GM12872 (cell line): ENCODE measurements around the gene PTPRS.

Source experiments
- CTCF ChIP-seq: IDR thresholded peaks from 3 replicates; pipeline ENCODE4 v1.5.1; 2011; ENCODE audit warnings: low read depth, mild to moderate bottlenecking, low read length, moderate library complexity; ENCODE audit not compliant: insufficient read depth

The PTPRS gene

DNA sequence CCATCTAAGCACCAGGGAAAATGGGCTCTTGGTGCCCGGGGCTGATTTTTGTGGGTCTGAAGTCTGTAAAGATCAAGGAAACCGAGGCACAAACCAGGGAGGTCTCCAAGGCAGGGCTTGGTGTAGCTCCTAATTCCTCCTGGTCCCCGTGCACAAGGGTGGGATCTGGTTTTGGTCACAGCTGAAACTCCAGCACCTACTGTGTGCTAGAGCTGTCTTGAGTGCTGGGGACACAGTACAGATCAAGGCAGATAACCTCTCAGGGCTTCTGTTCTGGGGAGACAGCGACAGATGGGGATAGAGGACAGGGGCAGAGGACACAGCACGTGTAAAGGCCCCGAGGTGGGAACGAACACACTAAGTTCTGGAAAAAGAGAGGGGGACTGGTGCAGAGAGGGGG, 37.4 kb downstream of the PTPRS start:
- TF ChIP-seq CTCF: no peak

DNA sequence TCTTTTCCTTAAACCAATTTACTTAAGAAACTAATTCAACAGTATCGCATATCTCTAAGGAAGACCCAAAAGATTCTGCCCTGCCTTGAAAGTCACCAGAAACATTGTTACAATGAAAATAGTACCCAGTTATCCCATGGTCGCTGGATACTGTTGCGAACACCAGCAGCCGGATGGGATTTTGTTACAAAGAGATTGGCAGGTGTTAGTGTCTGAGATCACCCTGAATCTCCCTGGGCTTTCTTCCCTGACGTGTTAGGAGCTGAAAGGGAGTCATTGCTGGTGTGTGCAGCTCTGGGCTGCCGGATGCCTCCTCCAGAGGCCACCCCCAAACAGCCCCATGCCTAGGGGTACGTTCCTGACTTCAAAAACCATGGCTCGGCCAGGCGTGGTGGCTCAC, 38.2 kb downstream of the PTPRS start:
- no peak for TF ChIP-seq CTCF

GRCh38 chr19:5299137-5299536, 41.5 kb downstream of the PTPRS start:
- TF ChIP-seq CTCF: no peak

DNA sequence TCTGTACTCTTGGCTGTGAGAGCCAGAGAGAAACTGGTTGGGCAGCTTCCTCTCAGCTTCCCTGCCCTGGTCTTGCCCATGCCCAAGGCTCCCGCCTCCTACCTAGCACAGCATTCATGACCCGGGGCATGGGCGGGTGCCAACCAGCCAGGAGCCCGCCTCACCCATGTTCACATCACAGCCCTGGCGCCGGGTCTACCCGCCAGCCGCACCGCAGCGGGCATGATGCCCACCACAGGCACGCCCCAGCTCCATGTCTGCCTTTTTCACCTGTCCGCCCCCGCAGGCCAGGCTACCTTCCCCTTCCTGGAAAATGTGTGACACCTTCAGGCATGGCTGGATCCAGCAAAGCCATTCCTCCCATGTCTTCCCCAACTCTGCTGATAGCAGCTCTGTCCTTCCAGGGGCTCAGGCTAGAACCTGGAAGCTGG, 42.1 kb downstream of the PTPRS start:
- no peak for TF ChIP-seq CTCF

GRCh38 chr19:5297272-5297669, 43.3 kb downstream of the PTPRS start:
- TF ChIP-seq CTCF: no peak

DNA sequence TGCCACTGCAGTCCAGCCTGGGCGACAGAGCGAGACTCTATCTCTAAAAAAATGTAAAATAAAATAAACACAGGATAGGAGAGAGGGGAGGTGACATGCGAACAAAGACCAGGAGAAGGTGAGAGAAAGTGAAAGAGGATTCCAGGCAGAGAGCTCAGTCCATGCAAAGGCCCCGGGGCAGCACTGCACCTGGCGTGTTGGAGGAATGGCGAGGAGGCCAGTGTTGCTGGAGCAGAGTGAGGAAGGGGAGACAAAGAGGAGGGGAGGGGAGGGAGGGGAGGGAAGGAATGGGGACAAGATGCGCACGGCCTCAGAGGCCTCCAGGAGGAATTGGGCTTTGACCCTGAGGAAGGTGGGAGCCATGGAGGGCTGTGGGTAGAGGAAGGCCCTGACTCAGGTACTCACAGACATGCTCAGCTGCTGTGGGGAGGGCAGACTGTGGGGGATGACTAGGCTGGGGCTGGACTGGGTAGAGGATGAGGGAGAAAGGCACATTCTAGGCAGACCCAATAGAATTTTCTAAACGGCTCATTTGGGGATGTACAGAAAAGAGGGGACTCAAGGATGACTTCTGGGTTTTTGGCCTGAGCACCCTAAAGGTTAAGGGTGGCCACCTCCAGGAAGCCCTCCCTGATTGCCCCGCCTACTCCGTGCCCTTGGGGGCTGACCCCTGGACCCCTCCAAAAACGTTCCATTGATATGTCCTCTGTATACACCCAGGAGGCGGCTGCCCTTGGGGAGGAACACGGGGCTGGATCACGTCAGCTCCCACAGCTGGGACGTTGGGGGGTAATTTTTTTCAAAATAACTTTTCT, 43.9 kb downstream of the PTPRS start:
- TF ChIP-seq CTCF: no peak

- no peak for TF ChIP-seq CTCF
Observed at GRCh38 chr19:5296021-5296420, 44.6 kb downstream of the PTPRS start.
